ENCODE measurements around the gene NFATC1. TPM values are rescaled to one million over a fixed set of nuclear protein-coding genes. Genes with fewer than 3 reads are reported as not detected.
A peak's percentile ranks its signal among the peaks of the same experiment; 100 is the strongest.

The NFATC1 gene
- total RNA-seq, 1 donor from 2014 or later = 7.1 TPM

DNA sequence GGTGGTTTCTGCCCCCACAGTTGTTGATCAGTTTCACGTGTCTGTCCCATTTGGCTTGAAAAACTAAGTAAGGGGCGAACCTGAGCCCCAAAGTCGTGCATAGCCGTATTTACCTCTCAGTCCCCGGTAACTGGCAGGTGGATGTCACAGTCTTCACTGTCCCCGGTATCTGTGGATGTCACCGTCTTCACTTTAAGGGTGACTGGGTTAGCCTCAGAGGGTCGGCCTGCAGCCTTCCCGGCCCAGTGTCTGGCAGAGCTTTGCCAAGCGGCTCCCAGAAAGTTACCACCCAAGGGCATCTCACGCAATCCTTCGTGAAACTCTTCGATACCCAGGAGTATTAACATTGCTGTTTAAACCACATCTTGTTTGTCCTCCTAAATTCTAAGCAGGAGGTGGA lies 158.6 kb downstream of the NFATC1 start:
- Mint-ChIP-seq H3K4me3 (ENCODE audit: unreplicated experiment) (no peak overlapping the region), H3K27me3 (ENCODE audit: low read depth) (peaks cover 11% of the 10 kb centered on the region), H3K9me3 (ENCODE audit: low read depth) (no peaks in the 10 kb centered on the region), H3K27ac (ENCODE audit: unreplicated experiment) (no peak overlapping the region), H3K4me1 (ENCODE audit: low read depth) (no peaks in the 10 kb centered on the region), H3K36me3 (ENCODE audit: low read depth) (no peaks in the 10 kb centered on the region)
- no peak for DNase-seq (ENCODE audit: low spot score)
- no peak for TF ChIP-seq CTCF (IDR thresholded peaks at IDR 0.05)

- no peaks in the 10 kb centered on the region for H3K9me3 Mint-ChIP-seq (ENCODE audit: low read depth)
- no peak overlapping the region for H3K4me3 Mint-ChIP-seq (ENCODE audit: unreplicated experiment)
- peaks cover 1% of the 10 kb centered on the region for H3K4me1 Mint-ChIP-seq (ENCODE audit: low read depth)
- H3K36me3 Mint-ChIP-seq (ENCODE audit: low read depth) = no peaks in the 10 kb centered on the region
- peaks cover 11% of the 10 kb centered on the region for H3K27me3 Mint-ChIP-seq (ENCODE audit: low read depth)
- H3K27ac Mint-ChIP-seq (ENCODE audit: unreplicated experiment) = no peak overlapping the region
- TF ChIP-seq CTCF (IDR thresholded peaks at IDR 0.05) = no peak
- peak; percentile 84 for DNase-seq (ENCODE audit: low spot score)
These were observed 159.4 kb downstream of the NFATC1 start for GRCh38 chr18:79554945-79555645.

- DNase-seq (ENCODE audit: low spot score) = peak; percentile 83
- TF ChIP-seq CTCF (IDR thresholded peaks at IDR 0.05) = no peak
- no peak overlapping the region for H3K4me3 Mint-ChIP-seq (ENCODE audit: unreplicated experiment)
- H3K4me1 Mint-ChIP-seq (ENCODE audit: low read depth) = peaks cover 9% of the 10 kb centered on the region
- no peaks in the 10 kb centered on the region for H3K9me3 Mint-ChIP-seq (ENCODE audit: low read depth)
- no peaks in the 10 kb centered on the region for H3K36me3 Mint-ChIP-seq (ENCODE audit: low read depth)
- H3K27ac Mint-ChIP-seq (ENCODE audit: unreplicated experiment) = no peak overlapping the region
- H3K27me3 Mint-ChIP-seq (ENCODE audit: low read depth) = peaks cover 11% of the 10 kb centered on the region
These were observed 160.2 kb downstream of the NFATC1 start for GRCh38 chr18:79555885-79556284.

- Mint-ChIP-seq H3K27me3 (ENCODE audit: low read depth) (peaks cover 11% of the 10 kb centered on the region), H3K4me3 (ENCODE audit: unreplicated experiment) (no peak overlapping the region), H3K27ac (ENCODE audit: unreplicated experiment) (no peak overlapping the region), H3K4me1 (ENCODE audit: low read depth) (peaks cover 17% of the 10 kb centered on the region), H3K9me3 (ENCODE audit: low read depth) (no peaks in the 10 kb centered on the region), H3K36me3 (ENCODE audit: low read depth) (no peaks in the 10 kb centered on the region)
- no peak for TF ChIP-seq CTCF (IDR thresholded peaks at IDR 0.05)
- peak; percentile 83 for DNase-seq (ENCODE audit: low spot score)
These were observed 161.3 kb downstream of the NFATC1 start for GRCh38 chr18:79556829-79557585.

DNA sequence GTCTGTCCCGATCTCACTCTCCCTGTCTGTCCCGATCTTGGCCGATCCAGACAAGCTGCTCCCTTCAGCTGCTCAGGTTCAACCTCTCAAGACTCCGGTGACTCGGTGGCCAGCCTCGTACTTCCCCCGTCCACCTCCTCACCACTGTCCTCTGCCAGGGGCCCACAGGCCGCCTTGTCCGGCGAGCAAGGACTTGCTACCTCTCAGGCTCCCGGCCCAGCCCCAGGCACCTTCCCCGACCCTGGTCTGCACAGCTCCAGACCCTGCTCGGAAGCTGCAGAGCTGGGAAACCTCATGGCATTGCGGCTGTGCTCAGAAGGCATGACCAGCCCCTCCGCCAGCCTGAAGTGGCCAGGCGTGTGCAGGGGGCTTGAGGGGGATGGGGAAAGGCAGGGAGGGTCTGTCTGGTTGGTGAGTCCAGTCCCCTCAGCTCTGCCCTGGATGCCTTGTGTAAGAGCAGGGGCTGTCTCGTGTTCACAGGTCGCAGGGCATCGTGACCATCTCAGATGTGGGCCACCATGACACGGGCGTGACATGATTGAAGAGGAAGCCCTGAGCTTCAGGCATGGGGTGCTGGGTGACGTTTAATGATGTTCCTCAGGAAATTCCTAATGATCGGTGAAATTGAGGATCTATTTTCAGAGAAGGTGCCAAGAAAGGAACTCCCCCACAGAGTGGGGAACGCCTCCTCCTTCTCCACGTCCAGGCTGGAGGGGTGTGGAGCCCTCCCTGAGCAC lies 162.6 kb downstream of the NFATC1 start:
- Mint-ChIP-seq H3K9me3 (ENCODE audit: low read depth) (no peaks in the 10 kb centered on the region), H3K27me3 (ENCODE audit: low read depth) (peaks cover 11% of the 10 kb centered on the region), H3K4me3 (ENCODE audit: unreplicated experiment) (no peak overlapping the region), H3K4me1 (ENCODE audit: low read depth) (peaks cover 20% of the 10 kb centered on the region), H3K36me3 (ENCODE audit: low read depth) (no peaks in the 10 kb centered on the region), H3K27ac (ENCODE audit: unreplicated experiment) (no peak overlapping the region)
- no peak for TF ChIP-seq CTCF (IDR thresholded peaks at IDR 0.05)
- DNase-seq (ENCODE audit: low spot score) = peak; percentile 88

Data from chondrocyte (in vitro differentiated cells).